ENCODE results near the gene POP4.

The POP4 gene

GRCh38 chr19:29658221-29658991 lies 52.3 kb downstream of the POP4 start:
- CTCF ChIA-PET = interaction anchor here (0.6 to 11.0 kb wide), 5 partner anchors 12 to 114 kb away, joined by 3 to 105 read pairs (median 4); partner anchors contain the start of gene POP4
- H3K36me3 ChIP-seq (ENCODE audit: control insufficient read depth in 2 of 2, insufficient read depth in 1 of 2, low read length in 2 of 2) = no peaks in the 10 kb centered on the region
- peaks cover 23% of the 10 kb centered on the region for H3K4me1 ChIP-seq (ENCODE audit: control insufficient read depth, insufficient read depth, low read length)
- H3K9me3 ChIP-seq (ENCODE audit: control insufficient read depth, insufficient read depth, low read depth, low read length) = peaks cover 3% of the 10 kb centered on the region
- no peak overlapping the region for H3K27ac ChIP-seq (ENCODE audit: extremely low read depth, low read depth, low read length)
- POLR2A ChIA-PET = no interaction called here
- TF ChIP-seq ZNF521 (tag by site-specific recombination; IDR thresholded peaks at IDR 0.05) (no peak), ZNF121 (tag by site-specific recombination; IDR thresholded peaks at IDR 0.05) (no peak), ZNF426 (tag by site-specific recombination; IDR thresholded peaks at IDR 0.05) (no peak), ZNF791 (tag by site-specific recombination; IDR thresholded peaks at IDR 0.05) (peak; percentile 62), ZNF785 (tag by site-specific recombination; IDR thresholded peaks at IDR 0.05) (0 out of 2 replicates have a peak, but pooled peaks have one; percentile 57), ZSCAN5A (tag by site-specific recombination; IDR thresholded peaks at IDR 0.05) (no peak), ZSCAN23 (tag by site-specific recombination; IDR thresholded peaks at IDR 0.05) (no peak), ZSCAN4 (tag by site-specific recombination; IDR thresholded peaks at IDR 0.05) (peak; percentile 55; the same call in 1 of the 2 replicates), ZNF416 (tag by site-specific recombination; IDR thresholded peaks at IDR 0.05) (no peak), ZFHX2 (tag by site-specific recombination; conservative IDR thresholded peaks at IDR 0.05) (peak; percentile 36; the same call in 1 of the 2 replicates)
- TF ChIP-seq, protein P1, sequence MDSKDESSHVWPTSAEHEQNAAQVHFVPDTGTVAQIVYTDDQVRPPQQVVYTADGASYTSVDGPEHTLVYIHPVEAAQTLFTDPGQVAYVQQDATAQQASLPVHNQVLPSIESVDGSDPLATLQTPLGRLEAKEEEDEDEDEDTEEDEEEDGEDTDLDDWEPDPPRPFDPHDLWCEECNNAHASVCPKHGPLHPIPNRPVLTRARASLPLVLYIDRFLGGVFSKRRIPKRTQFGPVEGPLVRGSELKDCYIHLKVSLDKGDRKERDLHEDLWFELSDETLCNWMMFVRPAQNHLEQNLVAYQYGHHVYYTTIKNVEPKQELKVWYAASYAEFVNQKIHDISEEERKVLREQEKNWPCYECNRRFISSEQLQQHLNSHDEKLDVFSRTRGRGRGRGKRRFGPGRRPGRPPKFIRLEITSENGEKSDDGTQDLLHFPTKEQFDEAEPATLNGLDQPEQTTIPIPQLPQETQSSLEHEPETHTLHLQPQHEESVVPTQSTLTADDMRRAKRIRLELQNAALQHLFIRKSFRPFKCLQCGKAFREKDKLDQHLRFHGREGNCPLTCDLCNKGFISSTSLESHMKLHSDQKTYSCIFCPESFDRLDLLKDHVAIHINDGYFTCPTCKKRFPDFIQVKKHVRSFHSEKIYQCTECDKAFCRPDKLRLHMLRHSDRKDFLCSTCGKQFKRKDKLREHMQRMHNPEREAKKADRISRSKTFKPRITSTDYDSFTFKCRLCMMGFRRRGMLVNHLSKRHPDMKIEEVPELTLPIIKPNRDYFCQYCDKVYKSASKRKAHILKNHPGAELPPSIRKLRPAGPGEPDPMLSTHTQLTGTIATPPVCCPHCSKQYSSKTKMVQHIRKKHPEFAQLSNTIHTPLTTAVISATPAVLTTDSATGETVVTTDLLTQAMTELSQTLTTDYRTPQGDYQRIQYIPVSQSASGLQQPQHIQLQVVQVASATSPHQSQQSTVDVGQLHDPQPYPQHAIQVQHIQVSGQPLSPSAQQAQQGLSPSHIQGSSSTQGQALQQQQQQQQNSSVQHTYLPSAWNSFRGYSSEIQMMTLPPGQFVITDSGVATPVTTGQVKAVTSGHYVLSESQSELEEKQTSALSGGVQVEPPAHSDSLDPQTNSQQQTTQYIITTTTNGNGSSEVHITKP (tag by site-specific recombination; IDR thresholded peaks at IDR 0.05) = 0 out of 2 replicates have a peak, but pooled peaks have one; percentile 23
- TF ChIP-seq, protein P2, sequence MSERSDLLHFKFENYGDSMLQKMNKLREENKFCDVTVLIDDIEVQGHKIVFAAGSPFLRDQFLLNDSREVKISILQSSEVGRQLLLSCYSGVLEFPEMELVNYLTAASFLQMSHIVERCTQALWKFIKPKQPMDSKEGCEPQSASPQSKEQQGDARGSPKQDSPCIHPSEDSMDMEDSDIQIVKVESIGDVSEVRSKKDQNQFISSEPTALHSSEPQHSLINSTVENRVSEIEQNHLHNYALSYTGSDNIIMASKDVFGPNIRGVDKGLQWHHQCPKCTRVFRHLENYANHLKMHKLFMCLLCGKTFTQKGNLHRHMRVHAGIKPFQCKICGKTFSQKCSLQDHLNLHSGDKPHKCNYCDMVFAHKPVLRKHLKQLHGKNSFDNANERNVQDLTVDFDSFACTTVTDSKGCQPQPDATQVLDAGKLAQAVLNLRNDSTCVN (tag by site-specific recombination; optimal IDR thresholded peaks at IDR 0.05) = no peak
- H3K4me3 ChIP-seq (ENCODE audit: low read depth, low read length) = no peak overlapping the region

DNA sequence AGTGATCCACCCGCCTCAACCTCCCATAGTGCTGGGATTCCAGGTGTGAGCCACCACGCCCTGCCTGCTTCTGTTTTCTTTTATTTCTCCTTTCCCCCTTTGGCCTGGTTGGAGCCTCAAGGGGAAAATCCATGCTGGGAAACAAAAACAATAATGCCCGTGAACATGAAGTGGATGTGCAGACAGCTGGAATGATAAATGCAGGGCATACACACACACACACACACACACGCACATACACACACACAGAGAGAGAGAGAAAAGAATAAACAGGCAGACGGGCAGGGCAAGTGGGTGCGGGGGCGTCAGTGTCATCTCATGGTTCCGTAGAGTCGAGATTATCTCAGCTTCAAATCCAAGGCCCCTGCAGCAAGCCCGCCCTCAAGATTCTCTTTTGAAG lies 54.8 kb downstream of the POP4 start:
- ChIA-PET CTCF (interaction anchor here (0.6 to 11.0 kb wide), 6 partner anchors 11 to 58 kb away, joined by 3 to 105 read pairs (median 10); partner anchors contain the start of gene POP4), POLR2A (interaction anchor here (1.4 to 1.9 kb wide), 2 partner anchors 55 to 56 kb away, joined by 4 read pairs; partner anchors contain the start of gene POP4)
- H3K4me3 ChIP-seq (ENCODE audit: low read depth, low read length) = no peak overlapping the region
- H3K9me3 ChIP-seq (ENCODE audit: control insufficient read depth, insufficient read depth, low read depth, low read length) = no peaks in the 10 kb centered on the region
- H3K27ac ChIP-seq (ENCODE audit: extremely low read depth, low read depth, low read length) = peak overlapping the region; percentile 11; the same call in 1 of the 2 replicates
- H3K36me3 ChIP-seq (ENCODE audit: control insufficient read depth in 2 of 2, insufficient read depth in 1 of 2, low read length in 2 of 2) = no peaks in the 10 kb centered on the region
- peaks cover 30% of the 10 kb centered on the region for H3K4me1 ChIP-seq (ENCODE audit: control insufficient read depth, insufficient read depth, low read length)
- peak; percentile 92 for TF ChIP-seq ZFHX2 (tag by site-specific recombination; conservative IDR thresholded peaks at IDR 0.05)
- TF ChIP-seq, protein P3, sequence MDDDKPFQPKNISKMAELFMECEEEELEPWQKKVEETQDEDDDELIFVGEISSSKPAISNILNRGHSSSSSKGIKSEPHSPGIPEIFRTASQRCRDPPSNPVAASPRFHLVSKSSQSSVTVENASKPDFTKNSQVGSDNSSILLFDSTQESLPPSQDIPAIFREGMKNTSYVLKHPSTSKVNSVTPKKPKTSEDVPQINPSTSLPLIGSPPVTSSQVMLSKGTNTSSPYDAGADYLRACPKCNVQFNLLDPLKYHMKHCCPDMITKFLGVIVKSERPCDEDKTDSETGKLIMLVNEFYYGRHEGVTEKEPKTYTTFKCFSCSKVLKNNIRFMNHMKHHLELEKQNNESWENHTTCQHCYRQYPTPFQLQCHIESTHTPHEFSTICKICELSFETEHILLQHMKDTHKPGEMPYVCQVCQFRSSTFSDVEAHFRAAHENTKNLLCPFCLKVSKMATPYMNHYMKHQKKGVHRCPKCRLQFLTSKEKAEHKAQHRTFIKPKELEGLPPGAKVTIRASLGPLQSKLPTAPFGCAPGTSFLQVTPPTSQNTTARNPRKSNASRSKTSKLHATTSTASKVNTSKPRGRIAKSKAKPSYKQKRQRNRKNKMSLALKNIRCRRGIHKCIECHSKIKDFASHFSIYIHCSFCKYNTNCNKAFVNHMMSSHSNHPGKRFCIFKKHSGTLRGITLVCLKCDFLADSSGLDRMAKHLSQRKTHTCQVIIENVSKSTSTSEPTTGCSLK (tag by site-specific recombination; IDR thresholded peaks at IDR 0.05) = no peak
- no peak for TF ChIP-seq ZNF2 (tag by site-specific recombination; IDR thresholded peaks at IDR 0.05)
- no peak for TF ChIP-seq ZFP41 (tag by site-specific recombination; IDR thresholded peaks at IDR 0.05; ENCODE audit: borderline replicate concordance)
- peak; percentile 53; the same call in 1 of the 2 replicates for TF ChIP-seq KLF1 (tag by site-specific recombination; IDR thresholded peaks at IDR 0.05)
- TF ChIP-seq, protein P2 (tag by site-specific recombination; optimal IDR thresholded peaks at IDR 0.05) = peak; percentile 11
- TF ChIP-seq ZNF433 (tag by site-specific recombination; IDR thresholded peaks at IDR 0.05; ENCODE audit: low read depth) = no peak
- peak; percentile 88 for TF ChIP-seq ZSCAN4 (tag by site-specific recombination; IDR thresholded peaks at IDR 0.05)
- peak; percentile 93 for TF ChIP-seq EGR2 (tag by site-specific recombination; IDR thresholded peaks at IDR 0.05; ENCODE audit: low read depth)
- TF ChIP-seq KLF7 (tag by site-specific recombination; IDR thresholded peaks at IDR 0.05; ENCODE audit: borderline replicate concordance) = peak; percentile 60; the same call in 1 of the 2 replicates

Data from HEK293 (cell line).